Erythroblast (primary cell): ENCODE measurements around the gene ARVCF.

ENCODE experiments used
- GATA1 ChIP-seq: IDR thresholded peaks from 2 replicates; pipeline ENCODE4 v1.6.1; 2011; ENCODE audit warnings: low read depth, mild to moderate bottlenecking, control low read depth, low read length, moderate library complexity
- POLR2A ChIP-seq: IDR thresholded peaks from 2 replicates; pipeline ENCODE4 v1.6.1; 2011; ENCODE audit warnings: mild to moderate bottlenecking, low read length

- peak; percentile 19 for TF ChIP-seq POLR2A
- no peak for TF ChIP-seq GATA1
These were observed 23.9 kb upstream of the ARVCF start for GRCh38 chr22:20040327-20041200.
